OCI-LY3 (cell line): ENCODE results near the gene EFNB2.

Experiments
- EZH2phosphoT487 ChIP-seq: fragments of 200-600 bp; shearing (Covaris generic); IDR thresholded peaks from 2 replicates; pipeline ENCODE4 v1.6.1; 2018; ENCODE audit warnings: antibody characterized with exemption, mixed run types, low read depth
- TF ChIP-seq, protein P1 (sequence below): fragments of 200-600, 300-600 bp; sonication (generic); IDR thresholded peaks from 2 replicates; pipeline ENCODE4 v1.5.1; 2014; ENCODE audit warnings: antibody characterized with exemption, low read length, low read depth

DNA sequence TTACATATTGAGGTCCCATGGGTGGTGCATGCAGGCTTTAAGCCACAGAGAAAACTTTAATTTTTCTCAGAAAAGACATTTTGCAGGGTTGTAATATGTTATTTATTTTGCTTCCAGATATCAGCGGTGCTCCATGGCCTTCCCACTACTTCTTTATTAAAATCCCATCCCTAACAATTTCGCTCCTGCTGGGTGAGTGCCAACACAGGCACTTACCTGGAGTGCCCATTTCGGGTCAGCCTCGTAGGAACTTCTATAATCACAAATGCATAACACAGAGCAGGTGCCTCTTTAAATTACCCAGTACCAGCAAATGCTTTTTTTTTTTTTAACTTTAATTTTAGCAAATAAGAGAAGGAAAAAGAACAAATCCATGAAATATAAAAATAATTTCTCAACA lies 86.4 kb downstream of the EFNB2 start:
- TF ChIP-seq, protein P1, sequence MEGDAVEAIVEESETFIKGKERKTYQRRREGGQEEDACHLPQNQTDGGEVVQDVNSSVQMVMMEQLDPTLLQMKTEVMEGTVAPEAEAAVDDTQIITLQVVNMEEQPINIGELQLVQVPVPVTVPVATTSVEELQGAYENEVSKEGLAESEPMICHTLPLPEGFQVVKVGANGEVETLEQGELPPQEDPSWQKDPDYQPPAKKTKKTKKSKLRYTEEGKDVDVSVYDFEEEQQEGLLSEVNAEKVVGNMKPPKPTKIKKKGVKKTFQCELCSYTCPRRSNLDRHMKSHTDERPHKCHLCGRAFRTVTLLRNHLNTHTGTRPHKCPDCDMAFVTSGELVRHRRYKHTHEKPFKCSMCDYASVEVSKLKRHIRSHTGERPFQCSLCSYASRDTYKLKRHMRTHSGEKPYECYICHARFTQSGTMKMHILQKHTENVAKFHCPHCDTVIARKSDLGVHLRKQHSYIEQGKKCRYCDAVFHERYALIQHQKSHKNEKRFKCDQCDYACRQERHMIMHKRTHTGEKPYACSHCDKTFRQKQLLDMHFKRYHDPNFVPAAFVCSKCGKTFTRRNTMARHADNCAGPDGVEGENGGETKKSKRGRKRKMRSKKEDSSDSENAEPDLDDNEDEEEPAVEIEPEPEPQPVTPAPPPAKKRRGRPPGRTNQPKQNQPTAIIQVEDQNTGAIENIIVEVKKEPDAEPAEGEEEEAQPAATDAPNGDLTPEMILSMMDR = no peak
- no peak for TF ChIP-seq EZH2phosphoT487
